ENCODE results near the gene PSKH1.

Gene PSKH1

DNA sequence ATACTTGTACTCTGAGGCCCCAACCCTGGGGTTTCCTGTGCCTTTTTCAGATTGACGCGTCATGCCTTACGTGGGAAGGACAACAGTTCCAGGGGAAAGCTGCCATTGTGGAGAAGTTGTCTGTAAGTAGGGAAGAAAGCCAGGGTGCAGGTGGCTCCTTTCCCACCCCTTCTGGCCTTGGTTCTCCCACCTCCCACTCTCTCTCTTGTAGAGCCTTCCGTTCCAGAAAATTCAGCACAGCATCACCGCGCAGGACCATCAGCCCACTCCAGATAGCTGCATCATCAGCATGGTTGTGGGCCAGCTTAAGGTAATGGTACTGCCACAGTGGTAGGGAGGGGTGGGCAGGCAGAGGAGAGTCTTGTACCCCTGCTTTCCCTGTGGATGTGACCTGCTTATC lies 24.8 kb upstream of the PSKH1 start:
- DNase-seq: no peak

GRCh38 chr16:67869653-67870052 lies 23.4 kb upstream of the PSKH1 start:
- no peak for DNase-seq

DNA sequence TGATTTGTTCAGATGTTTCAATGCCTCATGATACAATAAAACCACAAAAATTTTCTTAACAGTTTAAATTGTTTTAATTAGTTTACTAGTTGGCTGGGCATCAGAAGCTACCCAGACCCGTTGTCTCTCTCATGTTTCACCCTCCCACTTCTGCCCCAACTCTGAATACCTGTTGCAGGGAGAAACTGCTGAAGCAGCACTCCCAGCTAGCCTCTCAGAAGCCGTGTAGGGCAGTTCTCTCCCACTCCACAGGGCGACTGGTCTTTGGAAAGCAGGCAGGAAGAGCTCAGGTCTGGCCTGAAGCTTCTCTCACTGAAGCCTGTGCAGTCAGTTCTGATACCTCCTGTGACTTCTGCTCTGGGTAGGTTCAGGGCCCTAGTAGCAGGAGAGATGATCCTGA lies 21.8 kb upstream of the PSKH1 start:
- no peak for DNase-seq

GRCh38 chr16:67872131-67872630 lies 20.9 kb upstream of the PSKH1 start:
- no peak for DNase-seq

GRCh38 chr16:67872631-67873434 lies 20.2 kb upstream of the PSKH1 start, which contains the start of gene EDC4:
Gene EDC4 (plus strand): TSS chr16:67873052. CDS start chr16:67873262, 210 bp downstream.
- DNase-seq: peak; percentile 92

DNA sequence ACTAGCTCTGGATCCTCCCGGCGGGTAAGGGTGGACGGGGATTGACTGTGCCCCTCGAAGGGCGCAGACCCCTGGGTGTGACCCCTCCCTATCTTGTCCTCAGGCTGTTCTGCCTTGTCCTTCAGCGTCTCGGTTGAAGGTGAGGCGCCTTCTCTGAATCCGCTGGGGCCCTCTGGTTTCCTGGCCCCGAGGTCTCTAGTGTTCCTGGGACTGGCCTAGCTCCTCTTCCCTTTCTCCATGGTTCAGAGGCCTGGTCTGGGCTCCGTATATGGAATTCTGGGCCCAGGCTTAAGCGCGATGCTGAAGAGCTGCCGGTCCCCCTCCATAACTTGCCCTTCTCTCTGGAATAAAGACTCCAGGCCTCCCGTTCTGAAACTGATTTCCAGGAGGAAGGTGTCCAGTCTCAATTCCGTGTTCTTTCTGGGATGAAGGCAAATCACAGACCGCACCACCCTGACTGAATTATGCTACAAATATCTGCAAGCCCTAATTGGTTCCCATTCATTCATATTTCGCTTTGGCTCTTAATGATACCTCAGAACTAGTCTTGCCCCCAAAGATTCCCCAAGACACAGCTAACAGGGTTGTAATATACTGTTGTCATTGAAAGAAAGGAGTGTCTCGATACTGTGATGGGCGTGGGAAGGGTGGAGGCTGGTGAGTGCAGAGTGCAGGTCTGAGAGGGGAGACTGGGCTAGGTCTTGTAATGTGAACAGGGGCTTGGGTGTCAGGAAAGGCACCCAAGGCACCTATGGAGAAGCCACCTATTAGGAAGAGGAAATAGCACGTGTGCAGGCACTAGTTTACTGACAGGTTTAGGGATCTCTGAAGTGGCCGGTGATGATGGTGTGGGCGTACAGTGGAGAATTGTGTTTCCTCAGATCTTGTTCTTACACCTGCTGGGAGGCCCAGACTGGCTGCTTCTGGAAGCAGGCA lies 19.4 kb upstream of the PSKH1 start:
- no peak for DNase-seq

DNA sequence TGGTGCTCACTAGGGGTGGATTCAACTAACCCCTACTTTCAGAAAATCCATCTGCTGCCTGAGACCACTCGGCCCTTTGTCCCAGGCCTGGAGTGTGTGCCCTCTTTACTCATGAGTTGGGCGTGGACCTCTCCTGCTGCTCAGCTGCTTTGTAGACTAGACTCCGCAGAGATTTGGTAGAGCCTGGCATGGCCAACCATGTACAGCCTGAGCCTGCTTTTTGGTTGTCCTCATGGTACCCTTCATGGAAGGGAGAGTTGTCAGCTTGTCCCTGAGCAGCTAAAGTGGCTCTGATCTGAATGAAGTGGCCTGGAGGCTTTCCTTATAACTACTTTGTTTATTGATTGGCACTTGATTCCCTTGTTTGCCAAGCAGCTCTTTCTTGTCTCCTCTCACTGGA lies 18.7 kb upstream of the PSKH1 start:
- no peak for DNase-seq

- DNase-seq: no peak
Observed at GRCh38 chr16:67877064-67877463, 16.0 kb upstream of the PSKH1 start.

DNA sequence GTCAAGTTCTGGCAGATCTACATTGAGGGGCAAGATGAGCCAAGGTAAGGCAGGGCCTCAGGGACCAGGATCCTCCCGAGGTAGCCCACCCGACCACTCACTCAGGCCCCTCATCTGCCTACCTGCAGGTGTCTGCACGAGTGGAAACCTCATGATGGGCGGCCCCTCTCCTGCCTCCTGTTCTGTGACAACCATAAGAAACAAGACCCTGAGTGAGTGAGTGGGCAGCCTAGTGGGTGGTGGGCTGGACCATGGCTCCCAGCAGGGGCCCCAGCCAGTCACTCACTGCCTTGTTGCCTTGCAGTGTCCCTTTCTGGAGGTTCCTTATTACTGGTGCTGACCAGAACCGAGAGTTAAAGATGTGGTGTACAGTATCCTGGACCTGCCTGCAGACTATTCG lies 14.8 kb upstream of the PSKH1 start:
- no peak for DNase-seq

DNA sequence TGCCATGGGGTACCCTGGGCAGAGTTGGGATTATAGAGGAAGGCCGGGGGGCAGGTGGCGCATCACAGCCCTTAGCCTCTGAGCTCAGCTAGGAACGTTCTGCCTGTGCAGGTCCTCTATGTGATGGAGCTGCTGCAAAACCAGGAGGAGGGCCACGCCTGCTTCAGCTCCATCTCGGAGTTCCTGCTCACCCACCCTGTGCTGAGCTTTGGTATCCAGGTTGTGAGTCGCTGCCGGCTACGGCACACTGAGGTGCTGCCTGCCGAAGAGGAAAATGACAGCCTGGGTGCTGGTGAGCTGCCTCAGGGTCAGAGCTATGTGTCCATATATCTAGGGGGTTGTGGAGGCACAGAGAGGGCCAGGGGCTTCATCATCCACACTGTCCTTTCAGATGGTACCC lies 14.2 kb upstream of the PSKH1 start:
- no peak for DNase-seq

DNA sequence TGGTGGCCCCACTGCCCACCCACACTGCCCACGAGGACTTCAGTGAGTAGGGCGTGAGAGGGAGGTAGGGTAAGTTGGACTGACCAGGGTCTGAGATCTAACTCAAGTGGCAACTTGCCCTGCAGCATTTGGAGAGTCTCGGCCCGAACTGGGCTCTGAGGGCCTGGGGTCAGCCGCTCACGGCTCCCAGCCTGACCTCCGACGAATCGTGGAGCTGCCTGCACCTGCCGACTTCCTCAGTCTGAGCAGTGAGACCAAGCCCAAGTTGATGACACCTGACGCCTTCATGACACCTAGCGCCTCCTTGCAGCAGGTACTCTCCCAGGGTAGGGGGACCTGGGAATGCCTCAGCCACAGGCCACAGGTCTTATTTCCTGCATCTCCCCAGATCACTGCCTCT lies 13.6 kb upstream of the PSKH1 start:
- DNase-seq: no peak

DNA sequence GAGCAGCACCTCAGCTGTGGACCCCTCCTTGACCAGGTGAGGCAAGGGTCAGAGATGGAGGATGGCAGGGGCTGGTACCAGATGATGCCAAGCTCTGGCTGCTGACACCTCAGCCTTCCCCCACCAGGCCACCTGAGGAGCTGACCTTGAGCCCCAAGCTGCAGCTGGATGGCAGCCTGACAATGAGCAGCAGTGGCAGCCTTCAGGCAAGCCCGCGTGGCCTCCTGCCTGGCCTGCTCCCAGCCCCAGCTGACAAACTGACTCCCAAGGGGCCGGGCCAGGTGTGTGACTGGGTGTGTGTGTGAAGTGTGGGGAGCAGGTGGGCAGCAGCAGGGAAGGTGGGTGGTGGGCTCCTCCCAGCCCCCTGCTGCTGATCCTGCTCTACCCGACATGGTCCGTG lies 13.1 kb upstream of the PSKH1 start:
- no peak for DNase-seq

- DNase-seq: no peak
Observed at GRCh38 chr16:67880584-67880983, 12.5 kb upstream of the PSKH1 start.

GRCh38 chr16:67881621-67882161 lies 11.4 kb upstream of the PSKH1 start:
- DNase-seq: no peak

DNA sequence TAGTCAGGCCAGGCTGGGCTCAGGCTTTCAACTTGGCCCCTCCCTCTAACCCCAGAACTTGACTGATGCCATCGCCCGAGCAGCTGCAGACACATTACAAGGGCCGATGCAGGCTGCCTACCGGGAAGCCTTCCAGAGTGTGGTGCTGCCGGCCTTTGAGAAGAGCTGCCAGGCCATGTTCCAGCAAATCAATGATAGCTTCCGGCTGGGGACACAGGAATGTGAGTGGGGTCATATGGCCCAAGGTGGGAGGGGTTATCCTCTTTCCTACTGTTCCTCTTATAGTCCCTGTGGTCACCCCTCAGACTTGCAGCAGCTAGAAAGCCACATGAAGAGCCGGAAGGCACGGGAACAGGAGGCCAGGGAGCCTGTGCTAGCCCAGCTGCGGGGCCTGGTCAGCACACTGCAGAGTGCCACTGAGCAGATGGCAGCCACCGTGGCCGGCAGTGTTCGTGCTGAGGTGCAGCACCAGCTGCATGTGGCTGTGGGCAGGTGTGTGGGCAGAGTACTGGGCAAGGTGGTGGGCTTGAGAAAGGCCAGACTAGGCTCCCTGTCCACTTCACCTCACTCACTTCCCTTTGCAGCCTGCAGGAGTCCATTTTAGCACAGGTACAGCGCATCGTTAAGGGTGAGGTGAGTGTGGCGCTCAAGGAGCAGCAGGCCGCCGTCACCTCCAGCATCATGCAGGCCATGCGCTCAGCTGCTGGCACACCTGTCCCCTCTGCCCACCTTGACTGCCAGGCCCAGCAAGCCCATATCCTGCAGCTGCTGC lies 10.5 kb upstream of the PSKH1 start:
- no peak for DNase-seq

GRCh38 chr16:67883146-67883871 lies 9.7 kb upstream of the PSKH1 start:
- DNase-seq: no peak

- peak; percentile 73 for DNase-seq
Observed at GRCh38 chr16:67883872-67884261, 9.2 kb upstream of the PSKH1 start.

DNA sequence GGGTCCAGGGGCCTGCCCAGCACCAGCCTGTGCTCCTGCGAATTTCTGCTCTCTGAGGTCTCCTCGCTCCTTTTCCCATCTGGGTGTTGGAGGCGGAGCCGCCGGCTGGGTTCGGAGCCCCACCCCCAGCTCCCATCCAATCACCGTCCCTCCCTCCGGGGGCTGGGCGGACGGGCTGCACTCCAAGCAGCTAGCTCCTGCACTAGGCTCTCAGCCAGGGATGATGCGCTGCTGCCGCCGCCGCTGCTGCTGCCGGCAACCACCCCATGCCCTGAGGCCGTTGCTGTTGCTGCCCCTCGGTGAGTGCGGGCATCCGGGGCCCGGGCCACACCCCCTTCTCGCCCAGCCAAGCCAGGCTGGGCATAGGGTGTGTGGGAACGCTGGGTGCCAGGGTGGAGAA lies 8.4 kb upstream of the PSKH1 start, which contains the start of gene NRN1L:
Gene NRN1L (plus strand): TSS at position 202 of the 400 bp plus-strand sequence. CDS start 19 bp downstream, at position 221.
- DNase-seq: no peak

- no peak for DNase-seq
Observed at GRCh38 chr16:67885545-67885944, 7.5 kb upstream of the PSKH1 start.

GRCh38 chr16:67885976-67886375 lies 7.1 kb upstream of the PSKH1 start:
- DNase-seq: no peak

DNA sequence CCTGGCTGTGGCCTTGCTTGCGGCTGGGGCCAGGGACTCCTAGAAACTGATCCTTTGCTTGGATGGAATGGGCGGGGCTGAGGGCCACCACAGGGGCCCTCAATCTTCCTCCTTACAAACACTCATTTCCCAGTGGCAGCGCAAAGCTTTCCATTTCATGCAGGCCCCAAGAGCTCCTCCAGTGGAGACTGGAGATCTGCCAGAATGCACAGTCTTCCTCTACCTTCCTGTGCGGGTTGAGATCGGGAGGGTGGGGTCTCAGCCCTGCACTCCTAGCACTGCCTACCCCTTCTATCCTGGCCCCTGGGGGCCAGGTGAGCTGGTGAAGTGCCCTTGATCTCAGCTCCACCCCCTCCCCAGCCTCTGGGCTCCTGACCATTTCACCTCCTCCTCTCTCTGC lies 6.7 kb upstream of the PSKH1 start:
- no peak for DNase-seq

- no peak for DNase-seq
Observed at GRCh38 chr16:67888331-67888730, 4.7 kb upstream of the PSKH1 start.

Measured in RPMI8226 (cell line).